Stimulated activated CD4-positive, alpha-beta T cell treated with anti-CD3 and anti-CD28 coated beads, Interleukin-15, amount 100 ng/mL, for 48 hours (primary cell): ENCODE data around the gene MDM2.

Source experiments
- DNase-seq, 2 donors: peaks; one replicate each; pipeline ENCODE4 v3.0.0-alpha.2; 2020; ENCODE audit warnings: low read depth in 2 of 2

MDM2 gene

GRCh38 chr12:68807576-68808387 lies at the start of gene MDM2:
TSS of gene MDM2 (plus strand) at chr12:68808177. CDS start at chr12:68808478, 301 bp downstream.
- DNase-seq = peak; percentile 87 to 89

- DNase-seq = no peak
These were observed 48.1 kb upstream of the MDM2 start for GRCh38 chr12:68759852-68760251.

- DNase-seq = no peak
These were observed 47.1 kb upstream of the MDM2 start for GRCh38 chr12:68760806-68761441.

DNA sequence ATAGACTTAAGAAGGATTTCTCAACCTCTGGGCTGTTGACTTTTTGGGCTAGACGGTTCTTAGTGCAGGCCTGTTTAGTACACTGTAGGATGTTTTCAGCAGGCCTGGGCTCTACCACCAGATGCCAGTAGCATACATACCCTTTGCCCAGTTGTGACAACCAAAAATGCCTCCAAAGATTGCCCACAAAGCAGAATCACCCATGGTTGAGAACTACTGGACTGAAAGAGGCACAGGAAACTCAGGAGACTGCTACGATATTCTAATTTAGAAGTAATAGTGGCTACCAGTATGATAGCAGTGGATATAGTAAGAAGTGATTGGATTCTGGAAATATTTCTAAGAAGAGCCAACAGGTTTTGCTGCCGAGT lies 46.5 kb upstream of the MDM2 start:
- DNase-seq = no peak

DNA sequence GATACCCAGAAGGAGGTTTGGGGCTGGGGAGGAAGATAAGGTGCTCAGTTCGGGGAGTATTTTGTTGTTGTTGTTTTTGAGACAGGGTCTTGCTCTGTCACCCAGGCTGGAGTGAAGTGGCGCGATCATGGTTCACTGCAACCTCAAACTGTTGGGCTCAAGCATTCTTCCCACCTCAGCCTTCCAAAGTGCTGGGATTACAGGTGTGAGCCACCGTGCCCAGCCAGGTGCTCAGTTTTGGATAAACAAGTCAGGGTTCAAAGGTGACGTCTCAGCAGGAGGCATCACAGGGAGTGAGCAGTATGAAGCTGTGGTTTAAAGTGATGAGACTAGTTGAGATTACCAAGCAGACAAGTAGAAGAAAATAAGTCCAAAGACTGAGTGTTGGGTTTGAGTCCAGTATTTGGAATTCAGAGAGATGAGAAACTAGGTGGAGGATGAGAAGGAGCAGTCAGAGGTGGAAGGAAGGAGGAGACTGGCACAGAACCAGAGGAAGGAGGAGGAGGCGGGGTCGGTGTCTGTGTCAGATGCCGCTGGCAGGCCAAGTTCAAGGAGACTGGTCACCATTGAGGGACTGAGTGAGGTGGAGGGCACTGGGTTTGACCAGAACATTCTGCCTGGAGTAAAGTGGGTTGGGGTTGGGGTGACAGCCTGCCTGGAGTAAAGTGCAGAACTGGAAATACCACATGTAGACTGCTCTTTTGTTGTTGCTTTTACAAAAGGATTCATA lies 45.9 kb upstream of the MDM2 start:
- no peak for DNase-seq

- DNase-seq = no peak
These were observed 45.3 kb upstream of the MDM2 start for GRCh38 chr12:68762691-68763090.

DNA sequence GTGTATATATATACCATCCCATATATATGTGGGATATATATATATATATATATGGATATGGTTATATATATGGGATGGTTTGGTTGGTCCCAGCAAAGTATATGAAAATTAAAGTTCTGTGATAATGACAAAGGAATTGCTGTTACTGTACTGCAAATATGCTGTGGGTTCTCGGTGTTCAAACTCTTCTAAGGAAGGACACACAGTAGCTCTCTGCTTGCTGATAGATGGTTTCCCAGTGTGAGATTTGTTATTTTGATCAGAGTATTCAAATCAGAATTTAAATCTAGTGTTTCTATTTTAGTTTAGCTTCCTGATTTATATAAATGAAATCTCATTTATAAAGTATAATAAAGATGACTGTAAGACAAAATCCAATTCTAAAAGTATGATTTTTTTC lies 42.3 kb upstream of the MDM2 start:
- no peak for DNase-seq

GRCh38 chr12:68766646-68767045 lies 41.3 kb upstream of the MDM2 start:
- DNase-seq = no peak

GRCh38 chr12:68767191-68767590 lies 40.8 kb upstream of the MDM2 start:
- DNase-seq = no peak

GRCh38 chr12:68768431-68768939 lies 39.5 kb upstream of the MDM2 start:
- DNase-seq = no peak

GRCh38 chr12:68769941-68770340 lies 38.0 kb upstream of the MDM2 start:
- DNase-seq = no peak

- no peak for DNase-seq
These were observed 36.6 kb upstream of the MDM2 start for GRCh38 chr12:68771223-68771925.

DNA sequence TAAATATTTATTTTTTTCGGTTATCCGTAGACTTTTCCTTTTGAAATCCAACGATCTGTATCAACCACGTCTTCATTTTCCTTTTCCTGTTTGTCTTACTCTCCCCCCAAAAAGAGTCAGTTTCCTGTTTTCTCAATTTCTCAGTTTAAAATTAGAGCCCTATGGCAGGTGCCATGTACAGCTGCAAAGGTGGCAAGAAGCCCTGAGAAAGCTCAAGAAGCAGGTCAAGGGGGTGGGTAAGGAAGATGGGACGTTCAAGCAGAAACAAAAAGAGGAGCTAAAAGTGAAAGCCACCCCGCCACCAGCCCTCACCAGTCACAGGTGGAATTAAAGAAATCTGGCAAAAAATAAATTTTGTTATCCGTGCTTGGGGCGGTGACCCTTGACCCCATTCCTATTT lies 35.3 kb upstream of the MDM2 start:
- no peak for DNase-seq

DNA sequence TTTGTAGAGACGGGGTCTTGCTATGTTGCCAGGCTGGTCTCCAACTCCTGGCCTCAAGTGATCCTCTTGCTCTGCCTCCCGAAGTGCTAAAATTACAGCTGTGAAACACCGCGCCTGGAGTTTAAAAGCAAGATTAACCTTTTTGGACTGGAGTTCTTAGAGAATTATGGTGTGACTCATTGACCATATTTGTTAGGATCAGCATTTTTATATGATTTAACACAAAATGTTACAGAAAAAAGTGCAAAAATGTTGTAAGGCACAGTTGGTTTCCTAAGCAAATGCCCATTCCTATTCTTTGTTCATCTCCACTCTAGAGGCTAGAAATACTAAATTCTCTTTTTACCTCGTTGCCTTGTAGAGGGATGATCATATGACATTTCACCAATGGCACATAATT lies 34.4 kb upstream of the MDM2 start:
- no peak for DNase-seq

- DNase-seq = no peak
These were observed 32.8 kb upstream of the MDM2 start for GRCh38 chr12:68775121-68775630.

DNA sequence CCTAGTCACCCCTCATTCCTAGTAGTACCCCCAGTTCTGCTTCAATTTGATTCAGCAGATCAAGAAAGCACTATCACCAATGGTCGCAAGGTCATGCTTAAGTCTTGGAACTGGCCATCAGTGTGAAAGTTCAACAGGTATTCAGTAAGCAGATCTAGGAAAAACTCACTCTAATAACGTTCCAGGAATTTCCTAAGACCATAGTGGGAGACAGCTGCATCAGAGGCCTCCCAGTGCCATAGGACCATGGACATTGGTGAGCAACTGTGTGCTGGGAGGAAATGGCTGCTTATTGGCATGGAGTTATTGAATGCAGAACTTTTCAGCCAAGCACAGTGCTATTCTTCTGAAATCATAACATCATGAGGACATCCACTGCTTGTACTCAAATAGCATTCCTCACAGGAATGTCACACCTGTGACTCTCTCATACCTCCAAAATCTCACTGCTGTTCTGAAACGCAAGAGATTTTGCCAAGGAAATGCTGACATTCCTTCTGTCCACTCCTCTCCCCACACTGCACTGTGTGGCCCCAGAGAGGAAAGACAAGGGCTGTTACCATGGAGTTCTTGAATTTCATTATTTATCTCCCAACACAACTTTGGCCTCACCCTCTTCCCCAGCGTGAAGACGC lies 30.9 kb upstream of the MDM2 start:
- DNase-seq = no peak

GRCh38 chr12:68779280-68779679 lies 28.7 kb upstream of the MDM2 start:
- DNase-seq = no peak

DNA sequence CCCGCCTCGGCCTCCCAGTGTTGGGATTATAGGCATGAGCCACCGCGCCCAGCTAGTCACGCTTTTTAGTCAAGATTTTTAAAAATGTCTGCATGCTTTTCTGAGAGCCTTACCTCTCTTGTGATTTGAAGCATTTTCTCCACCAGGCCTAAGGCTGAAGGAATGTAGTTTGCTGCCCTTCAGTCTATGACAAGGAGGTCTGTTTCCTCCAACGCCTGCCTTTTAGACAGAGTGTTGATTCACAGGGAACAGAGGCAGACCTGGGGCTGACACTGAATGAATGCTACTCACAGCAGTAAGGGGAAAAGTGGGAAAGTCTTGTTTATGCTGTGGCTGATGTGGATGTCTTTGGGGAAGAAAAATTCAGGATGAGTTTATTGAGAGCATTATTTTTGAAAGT lies 27.2 kb upstream of the MDM2 start:
- DNase-seq = no peak

- no peak for DNase-seq
These were observed 26.2 kb upstream of the MDM2 start for GRCh38 chr12:68781728-68782127.

DNA sequence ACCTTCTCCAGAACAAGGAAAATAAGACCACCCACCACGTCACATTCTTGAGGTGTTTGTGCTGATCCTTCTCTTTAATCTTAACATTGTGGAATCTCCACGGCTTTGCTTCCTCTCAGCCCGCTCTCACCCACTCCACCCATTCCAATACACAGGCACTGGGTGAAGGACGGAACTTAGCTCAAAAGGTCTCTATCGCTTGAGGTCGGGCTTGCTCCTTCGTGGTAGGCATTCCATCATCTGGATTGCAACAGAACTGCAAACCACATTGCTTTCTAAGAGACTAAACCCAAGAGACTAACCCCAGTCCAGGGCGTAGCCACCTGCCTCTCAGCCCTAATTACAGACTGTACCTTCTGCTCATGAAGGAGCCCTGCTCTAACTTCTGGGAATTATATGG lies 24.0 kb upstream of the MDM2 start:
- no peak for DNase-seq

DNA sequence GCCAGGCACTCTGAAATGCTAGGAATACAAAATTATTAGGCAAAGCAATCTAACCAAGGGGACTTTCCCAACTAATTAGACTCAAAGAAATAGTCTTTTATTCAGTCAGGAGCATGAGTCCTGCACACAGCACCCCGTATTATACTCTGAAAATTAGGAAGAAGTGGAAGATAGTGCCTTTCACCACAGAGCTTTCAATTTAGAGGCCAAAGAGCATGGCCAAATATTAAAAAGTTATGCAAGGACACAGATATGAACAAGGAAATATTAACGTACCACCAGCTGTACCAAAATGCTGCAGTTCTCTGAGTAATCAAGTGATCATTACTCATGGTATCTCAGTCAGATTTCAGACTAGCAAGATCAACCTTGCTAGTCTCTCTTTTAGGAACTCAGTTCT lies 22.6 kb upstream of the MDM2 start:
- DNase-seq = no peak
